ENCODE data around the gene KIRREL3.

Gene KIRREL3

GRCh38 chr11:126599217-126599897 lies 401.2 kb downstream of the KIRREL3 start:
- DNase-seq (ENCODE audit: low spot score) = no peak

- no peak for DNase-seq (ENCODE audit: low spot score)
These were observed 402.0 kb downstream of the KIRREL3 start for GRCh38 chr11:126598344-126599216.

GRCh38 chr11:126597041-126597440 lies 403.5 kb downstream of the KIRREL3 start:
- no peak for DNase-seq (ENCODE audit: low spot score)

GRCh38 chr11:126596474-126596873 lies 404.1 kb downstream of the KIRREL3 start:
- no peak for DNase-seq (ENCODE audit: low spot score)

- no peak for DNase-seq (ENCODE audit: low spot score)
These were observed 405.0 kb downstream of the KIRREL3 start for GRCh38 chr11:126595560-126595959.

- DNase-seq (ENCODE audit: low spot score) = no peak
These were observed 405.6 kb downstream of the KIRREL3 start for GRCh38 chr11:126594921-126595367.

GRCh38 chr11:126592496-126593410 lies 407.8 kb downstream of the KIRREL3 start:
- no peak for DNase-seq (ENCODE audit: low spot score)

- no peak for DNase-seq (ENCODE audit: low spot score)
These were observed 408.5 kb downstream of the KIRREL3 start for GRCh38 chr11:126591966-126592489.

- no peak for DNase-seq (ENCODE audit: low spot score)
These were observed 411.1 kb downstream of the KIRREL3 start for GRCh38 chr11:126589492-126589803.

- DNase-seq (ENCODE audit: low spot score) = no peak
These were observed 411.7 kb downstream of the KIRREL3 start for GRCh38 chr11:126588630-126589491.

- no peak for DNase-seq (ENCODE audit: low spot score)
These were observed 413.0 kb downstream of the KIRREL3 start for GRCh38 chr11:126587541-126587940.

- DNase-seq (ENCODE audit: low spot score) = no peak
These were observed 414.6 kb downstream of the KIRREL3 start for GRCh38 chr11:126585774-126586491.

- DNase-seq (ENCODE audit: low spot score) = no peak
These were observed 415.2 kb downstream of the KIRREL3 start for GRCh38 chr11:126585388-126585773.

- no peak for DNase-seq (ENCODE audit: low spot score)
These were observed 416.8 kb downstream of the KIRREL3 start for GRCh38 chr11:126583594-126584427.

- no peak for DNase-seq (ENCODE audit: low spot score)
These were observed 417.5 kb downstream of the KIRREL3 start for GRCh38 chr11:126583101-126583500.

GRCh38 chr11:126581871-126582648 lies 418.5 kb downstream of the KIRREL3 start:
- DNase-seq (ENCODE audit: low spot score) = no peak

GRCh38 chr11:126578426-126578825 lies 422.1 kb downstream of the KIRREL3 start:
- DNase-seq (ENCODE audit: low spot score) = no peak

GRCh38 chr11:126578021-126578420 lies 422.5 kb downstream of the KIRREL3 start:
- DNase-seq (ENCODE audit: low spot score) = no peak

GRCh38 chr11:126575849-126576248 lies 424.7 kb downstream of the KIRREL3 start:
- no peak for DNase-seq (ENCODE audit: low spot score)
